Retinal pigment epithelial cell (primary cell): Measurements from ENCODE around the gene FUT9.

Source experiments
- DNase-seq: peaks from one replicate; pipeline ENCODE4 v3.0.0-alpha.2; 2010; ENCODE audit warnings: low read depth
- H3K4me3 ChIP-seq: 2 replicates; pipeline ENCODE4 v1.5.1; 2011; ENCODE audit warnings: mild to moderate bottlenecking, low read length, control low read depth, moderate library complexity
- TF ChIP-seq, protein P1 (sequence below): conservative IDR thresholded peaks from 2 replicates; pipeline ENCODE4 v1.5.1; 2011; ENCODE audit warnings: low read depth, low read length, control low read depth, inconsistent platforms

The FUT9 gene

DNA sequence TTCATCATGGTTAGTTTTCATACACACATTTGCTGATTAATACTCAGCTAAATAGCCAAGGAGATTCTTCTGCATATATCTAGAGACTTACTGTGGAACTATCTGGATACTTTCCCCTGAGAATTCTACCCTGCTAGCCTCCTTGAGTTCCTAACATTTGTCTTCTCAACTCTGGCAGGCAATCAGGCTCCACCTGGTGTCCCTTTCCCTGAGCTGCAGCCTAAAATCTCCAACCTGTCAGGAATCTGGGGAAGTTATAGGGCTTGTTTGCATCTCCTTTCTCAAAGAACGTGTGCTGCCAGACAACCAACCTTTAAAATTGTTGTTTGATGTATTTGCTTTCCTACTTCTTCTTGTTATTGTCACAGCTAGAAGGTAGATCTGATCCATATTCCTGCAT is 73.4 kb downstream of the FUT9 start:
- no peak for DNase-seq
- no peak overlapping the region for H3K4me3 ChIP-seq
- TF ChIP-seq, protein P1, sequence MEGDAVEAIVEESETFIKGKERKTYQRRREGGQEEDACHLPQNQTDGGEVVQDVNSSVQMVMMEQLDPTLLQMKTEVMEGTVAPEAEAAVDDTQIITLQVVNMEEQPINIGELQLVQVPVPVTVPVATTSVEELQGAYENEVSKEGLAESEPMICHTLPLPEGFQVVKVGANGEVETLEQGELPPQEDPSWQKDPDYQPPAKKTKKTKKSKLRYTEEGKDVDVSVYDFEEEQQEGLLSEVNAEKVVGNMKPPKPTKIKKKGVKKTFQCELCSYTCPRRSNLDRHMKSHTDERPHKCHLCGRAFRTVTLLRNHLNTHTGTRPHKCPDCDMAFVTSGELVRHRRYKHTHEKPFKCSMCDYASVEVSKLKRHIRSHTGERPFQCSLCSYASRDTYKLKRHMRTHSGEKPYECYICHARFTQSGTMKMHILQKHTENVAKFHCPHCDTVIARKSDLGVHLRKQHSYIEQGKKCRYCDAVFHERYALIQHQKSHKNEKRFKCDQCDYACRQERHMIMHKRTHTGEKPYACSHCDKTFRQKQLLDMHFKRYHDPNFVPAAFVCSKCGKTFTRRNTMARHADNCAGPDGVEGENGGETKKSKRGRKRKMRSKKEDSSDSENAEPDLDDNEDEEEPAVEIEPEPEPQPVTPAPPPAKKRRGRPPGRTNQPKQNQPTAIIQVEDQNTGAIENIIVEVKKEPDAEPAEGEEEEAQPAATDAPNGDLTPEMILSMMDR: peak; percentile 68

DNA sequence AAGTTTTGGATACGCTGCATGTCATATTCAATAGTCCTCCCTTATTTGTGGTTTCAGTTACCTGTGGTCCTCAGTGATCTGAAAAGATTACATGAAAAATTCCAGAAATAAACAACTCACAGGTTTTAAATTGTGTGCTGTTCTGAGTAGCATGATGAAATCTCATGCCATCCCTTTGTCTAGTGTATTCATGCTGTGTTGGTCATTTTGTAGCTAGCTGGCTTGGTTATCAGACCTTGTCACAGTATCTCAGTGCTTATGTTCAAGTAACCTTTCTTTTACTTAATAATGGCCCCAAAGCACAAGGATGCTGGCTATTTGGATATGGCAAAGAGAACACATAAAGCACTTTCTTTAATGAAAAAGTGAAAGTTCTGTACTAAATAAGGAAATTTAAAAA is 78.3 kb downstream of the FUT9 start:
- DNase-seq: no peak
- no peak overlapping the region for H3K4me3 ChIP-seq
- TF ChIP-seq, protein P1: no peak

DNA sequence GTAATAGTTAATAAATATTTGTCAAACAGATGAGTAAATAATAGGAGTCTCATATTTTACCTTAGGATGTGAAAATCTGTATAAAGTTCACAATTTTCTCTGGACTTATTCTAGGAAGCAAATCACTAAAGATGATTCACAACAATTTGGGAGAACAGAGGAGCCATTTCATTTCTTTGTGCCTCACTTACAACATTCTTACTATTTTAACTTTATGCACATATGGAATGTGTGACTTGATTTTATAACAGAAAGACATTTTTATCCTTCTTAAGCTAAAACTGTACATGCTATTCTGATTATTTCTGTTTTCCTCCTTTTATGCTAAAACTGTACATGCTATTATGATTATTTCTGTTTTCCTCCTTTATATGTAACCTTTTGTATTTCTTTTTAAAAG is 83.3 kb downstream of the FUT9 start:
- TF ChIP-seq, protein P1: no peak
- no peak overlapping the region for H3K4me3 ChIP-seq

DNA sequence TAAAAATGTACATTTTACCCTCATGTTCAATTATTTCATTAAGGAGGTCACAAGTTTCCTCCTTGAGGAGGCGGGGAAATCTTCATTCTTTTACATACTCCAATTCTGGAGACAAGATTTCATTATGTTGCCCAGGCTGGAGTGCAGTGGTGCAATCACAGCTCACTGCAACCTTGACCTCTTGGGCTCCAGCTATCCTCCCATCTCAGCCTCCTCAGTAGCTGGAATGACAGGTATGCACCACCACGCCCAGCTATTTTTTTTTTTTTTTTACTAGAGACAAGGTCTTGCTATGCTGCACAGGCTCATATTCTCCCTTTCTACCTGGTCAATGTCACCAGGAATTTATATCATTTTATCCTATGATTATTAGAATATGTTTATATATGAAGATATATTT is 85.8 kb downstream of the FUT9 start:
- no peak overlapping the region for H3K4me3 ChIP-seq
- TF ChIP-seq, protein P1: no peak
- no peak for DNase-seq

More for the DNA sequence above, 83.3 kb downstream of the FUT9 start:
- no peak for DNase-seq

DNA sequence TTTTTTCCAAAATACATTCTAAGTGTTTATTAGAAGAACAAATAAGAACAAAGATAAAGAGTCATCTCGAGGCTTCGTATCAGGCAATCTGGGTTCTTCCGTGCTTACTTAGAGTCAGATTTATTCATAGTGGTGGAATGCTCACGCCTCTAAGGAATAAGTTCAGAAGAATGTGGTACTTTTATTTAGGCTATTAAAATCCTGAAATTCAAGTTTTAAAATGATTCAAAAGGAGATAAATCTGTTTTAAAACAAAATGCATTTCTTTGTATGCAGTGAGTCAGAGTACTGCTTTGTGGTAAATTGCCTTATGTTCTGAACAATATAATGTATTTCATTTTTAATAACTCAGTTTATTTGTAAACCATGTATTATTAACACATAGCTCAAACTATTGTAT is 89.1 kb downstream of the FUT9 start:
- no peak overlapping the region for H3K4me3 ChIP-seq
- no peak for DNase-seq
- TF ChIP-seq, protein P1: no peak

DNA sequence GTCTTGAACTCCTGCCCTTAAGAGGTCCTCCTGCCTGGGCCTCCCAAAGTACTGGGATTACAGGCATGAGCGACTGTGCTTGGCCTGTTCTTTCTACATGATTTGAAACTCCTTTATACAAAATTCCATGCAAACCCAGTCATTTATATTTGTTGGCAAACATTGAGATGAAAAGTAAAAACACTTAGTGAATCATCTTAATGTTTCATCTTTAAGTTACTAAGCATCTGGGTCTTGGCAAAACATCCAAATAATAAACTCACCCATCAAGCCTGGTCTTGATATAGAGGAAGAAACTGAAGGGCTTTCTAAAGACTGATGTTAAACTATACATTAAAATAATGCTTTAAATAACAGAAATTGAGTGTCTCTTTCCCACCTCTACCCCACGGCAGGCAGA is 95.1 kb downstream of the FUT9 start:
- TF ChIP-seq, protein P1: no peak
- no peak overlapping the region for H3K4me3 ChIP-seq
- DNase-seq: no peak

DNA sequence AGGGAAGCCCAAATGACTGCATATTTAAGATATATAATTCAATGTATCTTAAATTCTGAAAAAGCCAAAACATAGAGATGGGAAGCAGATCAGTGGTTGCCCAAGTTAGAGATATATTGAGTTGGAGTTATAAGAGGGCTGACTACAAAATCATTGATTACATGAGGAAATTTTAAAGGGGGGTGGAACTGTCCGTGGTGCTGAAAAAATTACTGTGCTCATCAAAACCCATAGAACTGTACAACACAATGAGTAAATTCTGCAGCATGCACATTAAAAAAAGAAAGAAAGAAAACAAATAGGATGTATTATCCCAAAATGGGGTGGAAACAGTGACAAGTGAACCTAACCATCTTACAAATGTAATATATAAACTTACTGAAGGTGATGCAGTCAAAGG is 100.9 kb downstream of the FUT9 start:
- no peak for DNase-seq
- TF ChIP-seq, protein P1: no peak
- no peak overlapping the region for H3K4me3 ChIP-seq
